Coronary artery (tissue), 2 donors: ENCODE measurements around the gene GON4L.
A peak's percentile ranks its signal among the peaks of the same experiment; 100 is the strongest.

ENCODE experiments used
- DNase-seq: peaks from one replicate; pipeline ENCODE4 v3.0.0-alpha.2; 2017; ENCODE audit warnings: low spot score
- H3K27ac ChIP-seq, 2 donors: fragments of 200-600 bp; sonication (generic); one replicate each; pipeline ENCODE4 v1.5.1; 2016 to 2019
- H3K4me3 ChIP-seq: fragments of 200-600 bp; sonication (generic); 2 replicates; pipeline ENCODE4 v1.5.1; 2016; ENCODE audit warnings: mild to moderate bottlenecking, moderate library complexity
- TF ChIP-seq, protein P1 (sequence below): fragments of 200-600 bp; sonication (generic); IDR thresholded peaks from one replicate; pipeline ENCODE4 v1.5.1; 2019; ENCODE audit warnings: antibody characterized with exemption

The GON4L gene

DNA sequence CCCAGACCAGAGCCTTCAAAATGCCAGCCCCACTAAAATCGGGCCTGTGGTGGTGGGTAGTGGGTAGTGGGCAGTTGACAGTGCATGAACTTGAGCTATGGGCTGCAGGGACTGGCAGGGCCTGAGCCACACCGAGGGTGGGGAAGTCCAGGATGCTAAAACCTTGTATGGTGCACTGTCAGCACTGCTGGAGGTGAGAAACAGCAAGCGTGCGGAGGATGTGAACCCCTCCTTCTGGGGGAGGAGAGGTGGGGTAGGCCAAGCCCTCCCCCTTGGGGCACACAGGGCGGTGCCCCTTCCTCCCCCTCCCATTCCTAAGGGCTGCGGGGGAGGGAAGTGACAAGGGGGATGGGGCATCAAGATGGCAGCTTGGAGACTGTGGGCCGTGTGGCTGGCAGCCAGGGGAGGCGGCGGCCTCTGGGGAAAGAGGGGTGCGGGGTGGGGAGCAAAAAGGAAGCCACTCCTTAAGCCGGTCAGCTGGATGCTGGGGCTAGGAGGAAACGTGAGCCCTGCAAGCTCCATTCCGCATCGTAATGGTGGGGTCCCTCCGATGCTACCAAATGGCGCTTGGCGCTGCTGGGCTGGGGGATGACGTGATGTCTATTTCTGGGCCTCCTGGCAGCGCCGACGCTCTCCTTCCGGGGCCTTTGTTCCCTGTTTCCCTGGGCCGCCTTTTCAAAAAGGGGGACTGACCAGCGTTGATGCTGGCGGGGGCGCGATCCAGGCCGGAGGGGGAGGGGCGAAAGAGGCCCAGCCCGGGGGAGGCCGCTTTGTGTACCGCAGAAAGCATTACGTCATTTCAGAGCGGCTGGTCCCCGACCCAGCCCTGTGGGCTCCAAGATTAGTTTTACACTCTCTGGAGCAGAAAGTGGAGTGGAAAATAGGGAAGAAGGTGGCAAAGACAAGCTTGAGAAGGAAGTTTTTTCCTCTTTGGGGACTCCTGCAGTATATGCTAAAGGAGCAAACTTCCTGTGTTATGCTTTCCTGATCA lies 3.2 kb upstream of the GON4L start:
- TF ChIP-seq, protein P1, sequence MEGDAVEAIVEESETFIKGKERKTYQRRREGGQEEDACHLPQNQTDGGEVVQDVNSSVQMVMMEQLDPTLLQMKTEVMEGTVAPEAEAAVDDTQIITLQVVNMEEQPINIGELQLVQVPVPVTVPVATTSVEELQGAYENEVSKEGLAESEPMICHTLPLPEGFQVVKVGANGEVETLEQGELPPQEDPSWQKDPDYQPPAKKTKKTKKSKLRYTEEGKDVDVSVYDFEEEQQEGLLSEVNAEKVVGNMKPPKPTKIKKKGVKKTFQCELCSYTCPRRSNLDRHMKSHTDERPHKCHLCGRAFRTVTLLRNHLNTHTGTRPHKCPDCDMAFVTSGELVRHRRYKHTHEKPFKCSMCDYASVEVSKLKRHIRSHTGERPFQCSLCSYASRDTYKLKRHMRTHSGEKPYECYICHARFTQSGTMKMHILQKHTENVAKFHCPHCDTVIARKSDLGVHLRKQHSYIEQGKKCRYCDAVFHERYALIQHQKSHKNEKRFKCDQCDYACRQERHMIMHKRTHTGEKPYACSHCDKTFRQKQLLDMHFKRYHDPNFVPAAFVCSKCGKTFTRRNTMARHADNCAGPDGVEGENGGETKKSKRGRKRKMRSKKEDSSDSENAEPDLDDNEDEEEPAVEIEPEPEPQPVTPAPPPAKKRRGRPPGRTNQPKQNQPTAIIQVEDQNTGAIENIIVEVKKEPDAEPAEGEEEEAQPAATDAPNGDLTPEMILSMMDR = no peak
- H3K27ac ChIP-seq = peak overlapping the region; percentile 94 to 96
- H3K4me3 ChIP-seq = peak overlapping the region; percentile 69
- peak; percentile 85 for DNase-seq

DNA sequence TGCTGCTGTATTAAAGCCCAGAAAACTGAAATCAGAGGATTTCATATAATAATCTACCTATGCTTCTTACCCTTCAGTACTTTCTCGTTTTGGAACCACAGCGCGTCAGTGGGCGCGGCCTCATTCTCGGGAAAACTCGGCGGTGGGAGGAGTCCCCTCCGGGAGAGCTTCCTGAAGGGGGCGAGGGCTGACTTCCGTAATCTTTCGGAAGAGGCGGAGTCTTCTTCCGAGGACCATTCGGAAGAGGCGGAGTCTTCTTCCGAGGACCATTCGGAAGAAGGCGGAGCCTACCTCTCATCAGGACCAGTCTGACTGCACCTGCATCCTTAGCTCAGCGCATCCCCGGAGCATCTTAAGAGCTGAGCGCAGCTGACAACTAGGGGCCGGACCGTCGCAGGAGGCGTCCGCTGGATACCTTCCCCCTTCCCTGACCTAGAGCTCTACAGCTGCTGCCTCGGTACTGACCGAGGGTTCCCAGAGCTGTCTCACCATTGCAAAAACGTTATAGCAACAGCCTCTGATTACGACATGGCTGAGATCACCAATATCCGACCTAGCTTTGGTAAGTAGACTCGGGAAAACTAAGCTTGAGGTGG lies 2.3 kb upstream of the GON4L start, which contains the start of gene SYT11:
Gene SYT11 (plus strand): TSS at position 334 of the 596 bp plus-strand sequence. CDS start 195 bp downstream, at position 529.
- DNase-seq = peak; percentile 97
- Histone ChIP-seq H3K27ac (peak within 1 kb of the TSS; percentile 94 to 96), H3K4me3 (peak within 1 kb of the TSS; percentile 69)
- TF ChIP-seq, protein P1 = no peak

DNA sequence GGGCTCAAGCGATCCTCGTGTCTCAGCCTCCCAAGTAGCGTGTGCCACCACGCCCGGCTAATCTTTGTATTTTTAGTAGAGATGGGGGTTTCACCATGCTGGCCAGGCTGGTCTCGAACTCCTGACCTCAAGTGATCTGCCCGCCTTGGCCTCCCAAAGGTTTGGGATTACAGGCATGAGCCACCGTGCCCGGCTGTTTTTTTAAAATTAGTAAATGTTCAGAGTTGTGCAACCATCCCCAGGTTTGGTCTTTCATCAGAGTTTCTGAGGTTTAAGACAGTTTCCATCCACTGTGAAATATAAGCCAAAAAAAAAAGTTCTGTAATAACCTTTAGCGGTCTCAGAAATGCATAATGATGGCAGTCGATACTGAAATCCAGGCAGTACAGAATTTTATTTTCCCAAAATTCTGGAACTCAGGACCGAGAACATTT lies 1.8 kb upstream of the GON4L start:
- no peak for DNase-seq
- Histone ChIP-seq H3K27ac (peak overlapping the region; percentile 94 to 96), H3K4me3 (peak overlapping the region; percentile 69)
- TF ChIP-seq, protein P1 = no peak

DNA sequence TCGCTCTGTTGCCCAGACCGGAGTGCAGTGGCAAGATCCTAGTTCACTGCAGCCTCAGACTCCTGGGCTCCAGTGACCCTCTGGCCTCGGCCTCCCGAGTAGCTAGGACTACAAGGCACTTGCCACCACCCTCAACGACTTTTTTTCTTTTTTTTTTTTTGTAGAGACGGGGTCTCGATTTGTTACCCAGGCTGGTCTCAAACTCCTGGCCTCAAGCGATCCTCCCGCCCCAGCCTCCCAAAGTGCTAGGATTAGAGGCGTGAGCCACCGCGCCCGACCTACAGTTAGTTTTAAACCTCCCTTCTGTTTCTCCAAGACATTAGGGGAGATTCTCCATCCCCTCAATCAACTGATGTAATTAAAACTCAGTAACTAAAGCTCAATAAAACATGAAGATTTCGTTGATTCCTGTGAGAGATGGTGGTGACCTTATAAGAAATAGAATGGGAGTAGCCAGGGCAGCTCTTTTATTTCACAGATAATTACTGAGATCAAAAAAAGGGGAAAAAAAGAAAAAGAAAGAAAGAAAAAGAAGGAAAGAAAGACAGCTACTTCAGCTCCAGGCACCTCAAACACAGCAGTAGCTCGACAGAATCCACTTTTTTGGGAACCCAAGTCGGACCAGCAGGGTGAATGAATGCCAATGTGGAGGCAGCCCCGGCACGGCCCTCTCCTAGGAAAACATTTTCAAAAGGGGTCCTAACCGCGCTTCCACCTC lies 598 bp downstream of the GON4L start:
- no peak for DNase-seq
- TF ChIP-seq, protein P1 = no peak
- Histone ChIP-seq H3K27ac (peak overlapping the region; percentile 87 to 93), H3K4me3 (peak overlapping the region; percentile 83)

DNA sequence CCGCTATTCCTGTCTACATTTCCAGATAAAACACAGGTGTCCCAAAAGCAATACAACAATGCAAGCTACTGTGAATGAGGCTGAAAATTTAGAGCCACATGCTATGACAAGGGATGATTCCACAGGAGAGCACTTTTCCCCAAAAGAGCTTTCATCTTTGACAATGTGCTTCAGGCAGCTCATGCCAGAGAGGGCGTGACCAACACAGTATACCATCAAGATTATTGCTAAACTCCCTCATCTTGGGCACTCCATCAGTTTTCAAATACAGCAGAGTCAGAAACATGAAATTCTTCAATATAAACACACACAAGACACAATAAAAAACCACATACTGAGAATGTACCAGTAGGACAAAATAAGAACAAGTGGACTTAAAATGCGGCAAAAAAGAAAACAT lies 6.7 kb downstream of the GON4L start:
- DNase-seq = no peak
- TF ChIP-seq, protein P1 = no peak
- H3K4me3 ChIP-seq = no peak overlapping the region

DNA sequence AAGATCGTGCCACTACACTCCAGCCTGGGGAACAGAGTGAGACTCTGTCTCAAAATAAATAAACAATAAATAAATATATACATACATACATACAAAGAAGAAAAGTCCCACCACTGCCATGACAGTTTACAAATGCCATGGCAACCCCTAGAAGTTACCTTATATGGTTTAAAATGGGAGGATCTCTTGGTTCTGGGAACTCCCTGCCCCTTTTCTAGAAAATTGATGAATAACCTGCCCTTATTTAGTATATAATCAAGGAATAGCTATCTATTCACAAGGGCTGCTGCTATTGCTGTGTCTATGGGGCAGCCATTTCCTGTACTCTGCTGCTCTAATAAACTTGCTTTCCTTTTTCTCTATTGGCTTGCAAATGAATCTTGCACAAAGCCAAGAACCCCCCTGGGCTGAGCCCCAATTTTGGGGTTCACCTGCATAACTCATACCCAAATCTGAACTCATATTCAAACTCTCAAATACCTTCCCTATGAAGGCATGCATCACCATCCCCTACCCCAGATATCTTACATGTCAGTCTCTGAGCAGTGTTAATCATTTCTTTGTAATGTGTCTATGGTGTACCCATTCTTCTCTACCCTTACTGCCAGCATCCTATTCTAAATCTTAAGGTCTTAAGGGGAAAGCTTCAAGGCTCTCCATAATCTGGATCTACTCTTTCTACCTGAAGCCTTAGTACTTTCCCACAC lies 9.0 kb downstream of the GON4L start:
- TF ChIP-seq, protein P1 = no peak
- no peak for DNase-seq
- no peak overlapping the region for H3K27ac ChIP-seq
- no peak overlapping the region for H3K4me3 ChIP-seq

More for the DNA sequence above, 6.7 kb downstream of the GON4L start:
- no peak overlapping the region for H3K27ac ChIP-seq
